H1 (cell line): ENCODE measurements around the gene ADAMTS13. TPM values are rescaled to one million over a fixed set of nuclear protein-coding genes. Genes with fewer than 3 reads are reported as not detected.

ENCODE experiments used
- BCL11A ChIP-seq, 2 experiments: IDR thresholded peaks; one replicate each; pipeline ENCODE4 v1.6.1; 2011; ENCODE audit warnings: low read depth in 2 of 2, low read length in 2 of 2, mild to moderate bottlenecking in 2 of 2
- CBX5 ChIP-seq: fragments of 300-800, 300-1000 bp; sonication (generic); IDR thresholded peaks from 2 replicates; pipeline ENCODE4 v1.7.1; 2016; ENCODE audit warnings: antibody characterized with exemption, low read length, low read depth
- CEBPB ChIP-seq: IDR thresholded peaks from 2 replicates; pipeline ENCODE4 v1.6.1; 2012; ENCODE audit warnings: low read depth, low read length
- KDM4A ChIP-seq: IDR thresholded peaks from one replicate; pipeline ENCODE4 v1.7.1; 2012; ENCODE audit warnings: low read depth, mild to moderate bottlenecking, moderate library complexity, low read length, inconsistent platforms; ENCODE audit not compliant: severe bottlenecking
- KDM5A ChIP-seq: fragments of 200-600 bp; IDR thresholded peaks from 2 replicates; pipeline ENCODE4 v1.7.1; 2012; ENCODE audit warnings: mild to moderate bottlenecking, low read length, inconsistent platforms, mixed read lengths
- SIN3A ChIP-seq, 2 experiments: IDR thresholded peaks in 1 of 2; conservative IDR thresholded peaks in 1 of 2; 2 replicates each; pipeline ENCODE4 v1.6.1; 2011 to 2012; ENCODE audit warnings: low read length in 2 of 2, improper control_type of control experiment in 1 of 2, low read depth in 1 of 2, mild to moderate bottlenecking in 1 of 2
- YY1 ChIP-seq: IDR thresholded peaks from 2 replicates; pipeline ENCODE4 v1.6.1; 2011; ENCODE audit warnings: low read depth, mild to moderate bottlenecking, low read length
- polyA plus RNA-seq, 7 experiments: library from polyadenylated mRNA; depleted of rRNA in 3 of 7; stranded (reverse) in 5 of 7; unstranded in 2 of 7; fragments of >200 nt in 5 of 7; fragments of 200-250 nt in 2 of 7; gene quantifications; 1 replicate in 5 of 7; 2 replicates in 1 of 7; 4 replicates in 1 of 7; pipeline versions ENCODE4 v1.2.1 to v1.2.3, GENCODE V29; 2011 to 2013; ENCODE audit warnings: missing spikeins in 2 of 7, mixed read lengths in 2 of 7
- total RNA-seq: library from RNA; stranded (reverse); fragmentation: NEBNext Ultra II Directional; extraction: Animal tissue kit (Norgen Biotek cat#: 25700); gene quantifications from 2 replicates; pipeline ENCODE4 v1.2.1, GENCODE V29; 2021

ADAMTS13 gene
- total and polyA plus RNA-seq, 2 of the 8 experiments (the other 6 are each of a cell fraction or from before 2014, with no cell fraction given), result 4.4 to 5.8 TPM

DNA sequence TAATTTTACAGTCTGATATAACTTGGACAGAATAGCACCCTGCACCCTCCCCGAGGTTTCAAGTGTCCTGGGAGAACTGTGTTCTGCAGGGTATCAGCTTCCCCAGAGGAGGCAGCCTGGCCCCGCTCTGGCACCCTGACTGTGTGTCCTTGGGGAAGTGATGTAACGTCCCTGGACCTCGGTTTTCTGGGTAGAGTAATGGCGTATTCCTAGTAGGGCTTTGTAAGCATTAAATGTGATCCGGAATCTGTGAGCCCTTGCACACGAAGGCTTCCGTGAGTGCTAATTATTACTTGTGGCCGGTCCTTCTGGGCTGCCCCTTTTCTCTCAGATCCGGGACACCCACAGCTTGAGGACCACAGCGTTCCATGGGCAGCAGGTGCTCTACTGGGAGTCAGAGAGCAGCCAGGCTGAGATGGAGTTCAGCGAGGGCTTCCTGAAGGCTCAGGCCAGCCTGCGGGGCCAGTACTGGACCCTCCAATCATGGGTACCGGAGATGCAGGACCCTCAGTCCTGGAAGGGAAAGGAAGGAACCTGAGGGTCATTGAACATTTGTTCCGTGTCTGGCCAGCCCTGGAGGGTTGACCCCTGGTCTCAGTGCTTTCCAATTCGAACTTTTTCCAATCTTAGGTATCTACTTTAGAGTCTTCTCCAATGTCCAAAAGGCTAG is 36.6 kb downstream of the ADAMTS13 start (continued):
- TF ChIP-seq YY1 (no peak), CBX5 (no peak), SIN3A (conservative IDR thresholded peaks at IDR 0.05 in 1 of 2, IDR thresholded peaks at IDR 0.05 in 1 of 2; ENCODE audit: low read depth in 1 of 2, low read length in 2 of 2) (no peak), BCL11A (IDR thresholded peaks at IDR 0.05; ENCODE audit: low read depth in 2 of 2, low read length in 2 of 2) (no peak), KDM4A (no peak), KDM5A (no peak), CEBPB (no peak)
- TF ChIP-seq, all 59 proteins: peak for 0
